Endothelial cell of umbilical vein (primary cell): Measurements from ENCODE around the gene UTS2B. TPM values are rescaled to one million over a fixed set of nuclear protein-coding genes. Genes with fewer than 3 reads are reported as not detected.

Experiments
- BruUV-seq: library from RNA; stranded (reverse); fragments of 400-500 nt; replicated peaks from 2 replicates; lab custom pipeline; 2021; lab: Mats Ljungman, UMichigan
- CTCF ChIA-PET: fragments of 300-600, 350-600 bp; sonication (Branson Sonifier 250); formaldehyde crosslinking; loops from one replicate; lab custom pipeline; 2021; ENCODE audit warnings: antibody characterized with exemption, inconsistent platforms; lab: Charles Lee
- POLR2A ChIA-PET: fragments of 300-600, 350-600 bp; sonication (Branson Sonifier 250); formaldehyde crosslinking; loops from one replicate; lab custom pipeline; 2021; ENCODE audit warnings: antibody characterized with exemption, inconsistent platforms; lab: Charles Lee
- DNase-seq: peaks from one replicate; pipeline ENCODE4 v3.0.0-alpha.2; 2011; ENCODE audit warnings: low read depth, low spot score
- FAIRE-seq: peaks from 2 replicates; lab custom pipeline; 2011; peaks lifted over from hg19 to GRCh38; lab: Jason Lieb, UNC
- H2AFZ ChIP-seq: 2 replicates; pipeline ENCODE4 v1.6.0; 2012; ENCODE audit warnings: low read depth, low read length, control low read depth, inconsistent platforms
- H3K27ac ChIP-seq: 2 replicates; pipeline ENCODE4 v1.5.1; 2011; ENCODE audit warnings: low read depth, mild to moderate bottlenecking, control low read depth, low read length, moderate library complexity; ENCODE audit not compliant: insufficient read depth
- H3K27me3 ChIP-seq, 2 experiments: 2 replicates each; pipeline versions ENCODE4 v1.6.0 to v1.6.1; 2011; ENCODE audit warnings: low read length in 2 of 2, mixed read lengths in 1 of 2; ENCODE audit not compliant: control insufficient read depth in 2 of 2, insufficient read depth in 2 of 2
- H3K36me3 ChIP-seq, 2 experiments: 2 replicates in 1 of 2; 3 replicates in 1 of 2; pipeline ENCODE4 v1.5.1; 2011; ENCODE audit warnings: low read length in 2 of 2, mild to moderate bottlenecking in 1 of 2, moderate library complexity in 1 of 2; ENCODE audit not compliant: control insufficient read depth in 2 of 2, insufficient read depth in 2 of 2; ENCODE audit errors: extremely low read depth in 1 of 2
- H3K4me1 ChIP-seq: 3 replicates; pipeline ENCODE4 v1.5.1; 2011; ENCODE audit warnings: mild to moderate bottlenecking, low read length; ENCODE audit not compliant: control insufficient read depth, insufficient read depth; ENCODE audit errors: extremely low read depth
- H3K4me2 ChIP-seq: 2 replicates; pipeline ENCODE4 v1.6.1; 2011; ENCODE audit warnings: low read length, control low read depth, mixed read lengths; ENCODE audit not compliant: insufficient read depth
- H3K4me3 ChIP-seq, 3 experiments: fragments of 200-600 bp in 1 of 3; sonication (generic), shearing (Covaris generic) in 1 of 3; replicated peaks in 1 of 3; 2 replicates each; pipeline ENCODE4 v1.5.1; 2011 to 2016; ENCODE audit warnings: control low read depth in 3 of 3, low read length in 3 of 3, mild to moderate bottlenecking in 2 of 3, inconsistent platforms in 1 of 3, low read depth in 1 of 3, moderate library complexity in 1 of 3; ENCODE audit not compliant: insufficient read depth in 1 of 3
- H3K79me2 ChIP-seq: 2 replicates; pipeline ENCODE4 v1.6.0; 2012; ENCODE audit warnings: low read length, inconsistent platforms; ENCODE audit not compliant: control insufficient read depth, insufficient read depth
- H3K9ac ChIP-seq: replicated peaks from 2 replicates; pipeline ENCODE3; 2011; ENCODE audit warnings: low read length, control low read depth; ENCODE audit not compliant: insufficient read depth; ENCODE audit errors: extremely low read depth
- H3K9me1 ChIP-seq: replicated peaks from 3 replicates; pipeline ENCODE4 v1.6.0; 2011; ENCODE audit warnings: mild to moderate bottlenecking, low read length; ENCODE audit not compliant: control insufficient read depth, insufficient read depth; ENCODE audit errors: extremely low read depth
- H3K9me3 ChIP-seq: replicated peaks from 2 replicates; pipeline ENCODE4 v1.5.1; 2012; ENCODE audit warnings: low read length, inconsistent platforms; ENCODE audit not compliant: control insufficient read depth, insufficient read depth
- H4K20me1 ChIP-seq: replicated peaks from 2 replicates; pipeline ENCODE3; 2011; ENCODE audit warnings: mild to moderate bottlenecking, low read length; ENCODE audit not compliant: control insufficient read depth, insufficient read depth; ENCODE audit errors: extremely low read depth
- CTCF ChIP-seq, 2 donors: IDR thresholded peaks; 1 replicate in 1 of 2; 2 replicates in 1 of 2; pipeline ENCODE4 v1.5.1; 2011; ENCODE audit warnings: low read length in 2 of 2, mild to moderate bottlenecking in 2 of 2, moderate library complexity in 2 of 2, control low read depth in 1 of 2, inconsistent platforms in 1 of 2, low read depth in 1 of 2; ENCODE audit not compliant: insufficient read depth in 1 of 2; ENCODE audit errors: extremely low read depth in 1 of 2
- EZH2 ChIP-seq: IDR thresholded peaks from 2 replicates; pipeline ENCODE4 v1.6.1; 2012; ENCODE audit warnings: borderline replicate concordance, low read depth, mild to moderate bottlenecking, moderate library complexity, low read length, inconsistent platforms; ENCODE audit not compliant: severe bottlenecking
- FOS ChIP-seq: IDR thresholded peaks from 2 replicates; pipeline ENCODE4 v1.6.1; 2011; ENCODE audit warnings: mild to moderate bottlenecking, low read length, moderate library complexity, borderline replicate concordance; ENCODE audit not compliant: insufficient read depth
- GATA2 ChIP-seq: IDR thresholded peaks from 2 replicates; pipeline ENCODE4 v1.7.0; 2011; ENCODE audit warnings: low read depth, mild to moderate bottlenecking, moderate library complexity, mixed read lengths, low read length; ENCODE audit not compliant: insufficient read length, insufficient read depth
- JUN ChIP-seq: IDR thresholded peaks from 2 replicates; pipeline ENCODE4 v1.6.1; 2011; ENCODE audit warnings: borderline replicate concordance, low read depth; ENCODE audit not compliant: insufficient read length, insufficient read depth
- MAX ChIP-seq: IDR thresholded peaks from 2 replicates; pipeline ENCODE4 v1.6.1; 2011; ENCODE audit not compliant: insufficient read depth, insufficient read length
- MYC ChIP-seq: IDR thresholded peaks from one replicate; pipeline ENCODE4 v1.6.1; 2011; ENCODE audit warnings: mild to moderate bottlenecking, low read depth, low read length
- POLR2A ChIP-seq: IDR thresholded peaks from 2 replicates; pipeline ENCODE4 v1.6.1; 2012; ENCODE audit warnings: low read depth, mild to moderate bottlenecking, control low read depth, low read length
- POLR2AphosphoS5 ChIP-seq: IDR thresholded peaks from 2 replicates; pipeline ENCODE4 v1.6.1; 2012; ENCODE audit warnings: low read depth, mild to moderate bottlenecking, control low read depth, low read length, moderate library complexity; ENCODE audit not compliant: insufficient read depth
- dilution Hi-C: fragments of 300-500 bp; cut with MboI; formaldehyde crosslinking; loops from one replicate; pipeline ENCODE4 v1.15.0; 2019; ENCODE audit warnings: low sequenced_read_pairs; ENCODE audit not compliant: extremely low pct_ligation_motif_present
- intact Hi-C: fragments of 100-400 bp; cut with micrococcal nuclease; formaldehyde crosslinking; loops from one replicate; pipeline ENCODE4 v1.10.0; 2022
- polyA plus RNA-seq, 4 experiments: library from polyadenylated mRNA; depleted of rRNA in 3 of 4; stranded (reverse) in 3 of 4; unstranded in 1 of 4; fragments of >200 nt; gene quantifications; 2 replicates each; pipeline versions ENCODE4 v1.2.1 to v1.2.3, GENCODE V29; 2011 to 2012; ENCODE audit warnings: missing spikeins in 1 of 4
- total RNA-seq: library from RNA; stranded (reverse); gene quantifications from 2 replicates; pipeline ENCODE4 v1.2.3, GENCODE V29; 2021

The UTS2B gene
- total and polyA plus RNA-seq, 2 donors (not counting 3 experiments of a cell fraction or from before 2014, with no cell fraction given), result 0.21 to 1.1 TPM

GRCh38 chr3:191302451-191302850, 27.9 kb downstream of the UTS2B start:
- Histone ChIP-seq H3K9ac (no peak overlapping the region), H3K9me1 (no peaks in the 10 kb centered on the region), H3K9me3 (no peaks in the 10 kb centered on the region), H3K4me2 (no peak overlapping the region), H3K4me3 (no peak overlapping the region), H2AFZ (no peak overlapping the region), H4K20me1 (no peaks in the 10 kb centered on the region), H3K79me2 (no peaks in the 10 kb centered on the region), H3K27me3 (no peaks in the 10 kb centered on the region), H3K36me3 (no peaks in the 10 kb centered on the region), H3K4me1 (no peaks in the 10 kb centered on the region), H3K27ac (no peak overlapping the region)
- dilution Hi-C loops, result no loop called here
- POLR2A ChIA-PET, result no interaction called here
- CTCF ChIA-PET, result interaction anchor here (1.1 kb wide), 1 partner anchor 11 kb away, joined by 4 read pairs; no protein-coding TSS in a partner anchor
- TF ChIP-seq POLR2AphosphoS5 (no peak), JUN (no peak), MAX (no peak), POLR2A (no peak), CTCF (IDR thresholded peaks at IDR 0.05; ENCODE audit: extremely low read depth in 1 of 2, insufficient read depth in 1 of 2, low read depth in 1 of 2, low read length in 2 of 2) (no peak), EZH2 (no peak), GATA2 (no peak), FOS (no peak), MYC (no peak)
- FAIRE-seq (no peak), DNase-seq (no peak)
- intact Hi-C loops, result no loop called here
- no TSS peak for BruUV-seq
